Measurements from ENCODE around the gene FARSB.

FARSB gene

GRCh38 chr2:222548992-222549391, 106.9 kb downstream of the FARSB start:
- ATAC-seq (no peak), DNase-seq (no peak)

GRCh38 chr2:222547083-222547482, 108.8 kb downstream of the FARSB start:
- no peak for ATAC-seq

GRCh38 chr2:222545823-222546795, 109.8 kb downstream of the FARSB start:
- ATAC-seq (no peak), DNase-seq (no peak)

More at GRCh38 chr2:222547083-222547482, 108.8 kb downstream of the FARSB start:
- DNase-seq, result no peak

- ATAC-seq, result no peak
Measured at GRCh38 chr2:222544661-222545060, 111.2 kb downstream of the FARSB start.

GRCh38 chr2:222538535-222538934, 117.4 kb downstream of the FARSB start:
- DNase-seq, result no peak
- ATAC-seq, result no peak

More at GRCh38 chr2:222544661-222545060, 111.2 kb downstream of the FARSB start:
- DNase-seq, result no peak

GRCh38 chr2:222535477-222535876, 120.4 kb downstream of the FARSB start:
- DNase-seq (no peak), ATAC-seq (no peak)

GRCh38 chr2:222532315-222532714, 123.6 kb downstream of the FARSB start:
- no peak for DNase-seq
- no peak for ATAC-seq

- ATAC-seq (no peak), DNase-seq (no peak)
Measured at GRCh38 chr2:222526480-222527277, 129.2 kb downstream of the FARSB start.

- no peak for ATAC-seq
Measured at GRCh38 chr2:222525811-222526210, 130.1 kb downstream of the FARSB start.

GRCh38 chr2:222523783-222524544, 131.9 kb downstream of the FARSB start:
- no peak for ATAC-seq
- DNase-seq, result no peak

More at GRCh38 chr2:222525811-222526210, 130.1 kb downstream of the FARSB start:
- no peak for DNase-seq

- ATAC-seq (no peak), DNase-seq (no peak)
Measured at GRCh38 chr2:222522082-222522481, 133.8 kb downstream of the FARSB start.

- no peak for ATAC-seq
- DNase-seq, result no peak
Measured at GRCh38 chr2:222521099-222521498, 134.8 kb downstream of the FARSB start.
